Activated CD4-positive, CD25-positive, alpha-beta regulatory T cell treated with anti-CD3 and anti-CD28 coated beads, Interleukin-2, amount 50 U/mL, for 72 hours (primary cell): ENCODE results near the gene DNAI1.
"Not testable (repeated sequence)": the region's sequence is repeated elsewhere in the genome, so short reads cannot be mapped to it uniquely, and the experiment has no call there.

Experiments
- DNase-seq: peaks from one replicate; pipeline ENCODE4 v3.0.0; 2021

DNAI1 gene

DNA sequence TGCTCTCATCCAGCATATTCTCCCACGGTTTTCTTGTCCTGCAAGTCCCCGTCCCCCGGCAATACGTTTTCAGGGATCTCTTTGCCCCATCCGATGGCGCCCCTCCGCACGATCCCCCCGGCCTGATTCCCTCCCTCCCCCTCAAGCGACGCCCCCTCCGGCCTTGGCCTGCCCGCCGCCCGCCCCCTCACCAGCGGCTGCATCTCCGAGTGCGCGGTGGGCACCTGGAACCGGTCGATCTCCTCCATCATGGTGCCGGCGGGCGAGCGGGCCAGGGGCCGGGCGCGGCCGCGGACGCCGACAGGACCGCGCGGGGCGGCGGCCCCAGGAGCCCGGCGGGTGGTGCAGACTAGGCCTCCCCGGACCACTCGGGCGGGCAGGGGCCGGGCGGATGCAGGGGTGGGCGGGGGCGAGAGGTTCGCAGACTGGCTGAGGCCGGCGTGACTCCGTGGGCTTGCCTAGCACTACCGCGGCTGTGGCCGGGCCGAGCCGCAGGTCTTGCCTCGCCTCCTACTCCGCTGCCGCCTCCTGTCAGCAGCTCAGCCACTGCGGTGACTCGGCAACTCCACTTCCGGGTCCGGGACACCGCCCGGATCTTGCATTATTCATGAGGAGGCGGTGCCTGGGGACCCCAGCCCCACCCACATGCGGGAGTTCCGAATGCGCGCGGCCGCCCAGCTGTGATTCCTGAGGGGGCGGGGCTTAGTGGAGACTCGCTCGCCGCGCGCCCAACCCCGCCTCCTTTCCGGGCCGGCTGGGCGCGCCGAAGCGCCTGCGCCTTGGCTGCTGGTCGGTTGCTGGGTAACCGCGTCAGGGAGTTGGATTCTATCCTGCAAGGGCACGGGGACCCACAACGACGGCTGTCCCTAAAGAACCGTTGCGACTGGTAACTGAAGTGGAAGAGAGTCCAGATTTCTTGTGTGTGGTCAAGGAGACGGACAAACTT, at the start of gene DNAI1, which contains the start of gene FAM219A:
TSS of gene DNAI1 (plus strand) at position 793 of the 946 bp plus-strand sequence. CDS start 201 bp downstream, outside the sequence.
TSS of gene FAM219A (minus strand) at position 558 of the 946 bp plus-strand sequence. CDS start at position 251, 307 bp downstream.
- peak; percentile 99 for DNase-seq

DNA sequence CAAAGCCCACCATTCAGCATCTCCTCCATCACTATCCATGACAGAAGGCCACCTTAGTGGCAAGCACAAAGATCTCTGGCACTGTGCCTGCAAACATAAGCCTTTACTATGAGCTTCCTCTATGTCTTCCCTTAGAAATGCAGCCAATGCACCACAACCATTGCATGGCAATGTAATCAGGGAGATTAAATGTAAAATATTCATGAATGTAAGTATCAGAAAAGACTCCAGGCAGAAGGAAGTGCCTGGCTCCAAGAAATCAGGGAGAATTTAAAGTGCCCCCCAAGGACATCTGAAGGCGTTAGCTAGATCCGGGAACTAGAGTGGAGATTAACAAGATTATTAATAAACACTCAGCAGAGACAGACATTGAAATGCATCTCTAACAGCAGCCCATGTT, 49.5 kb upstream of the DNAI1 start:
- no peak for DNase-seq

DNA sequence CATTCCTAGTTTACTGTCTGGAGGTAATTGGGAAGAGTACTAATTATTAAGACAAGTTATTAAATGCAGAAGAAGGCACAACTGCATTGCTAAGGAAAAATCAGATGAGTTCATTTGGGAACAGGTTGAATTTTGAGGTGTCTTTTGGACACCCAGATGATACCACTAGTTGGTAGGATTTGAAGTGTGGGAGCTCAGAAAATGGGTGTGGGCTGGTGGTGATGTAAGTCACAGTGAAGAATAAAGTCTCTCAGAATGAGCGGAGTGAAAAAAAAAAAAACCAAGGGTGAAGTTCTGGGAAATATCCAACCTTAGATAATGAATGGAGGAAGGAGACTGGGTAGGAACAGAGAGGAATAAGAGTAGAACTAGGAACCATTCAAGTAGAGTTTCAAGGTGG, 46.3 kb upstream of the DNAI1 start:
- DNase-seq: no peak

DNA sequence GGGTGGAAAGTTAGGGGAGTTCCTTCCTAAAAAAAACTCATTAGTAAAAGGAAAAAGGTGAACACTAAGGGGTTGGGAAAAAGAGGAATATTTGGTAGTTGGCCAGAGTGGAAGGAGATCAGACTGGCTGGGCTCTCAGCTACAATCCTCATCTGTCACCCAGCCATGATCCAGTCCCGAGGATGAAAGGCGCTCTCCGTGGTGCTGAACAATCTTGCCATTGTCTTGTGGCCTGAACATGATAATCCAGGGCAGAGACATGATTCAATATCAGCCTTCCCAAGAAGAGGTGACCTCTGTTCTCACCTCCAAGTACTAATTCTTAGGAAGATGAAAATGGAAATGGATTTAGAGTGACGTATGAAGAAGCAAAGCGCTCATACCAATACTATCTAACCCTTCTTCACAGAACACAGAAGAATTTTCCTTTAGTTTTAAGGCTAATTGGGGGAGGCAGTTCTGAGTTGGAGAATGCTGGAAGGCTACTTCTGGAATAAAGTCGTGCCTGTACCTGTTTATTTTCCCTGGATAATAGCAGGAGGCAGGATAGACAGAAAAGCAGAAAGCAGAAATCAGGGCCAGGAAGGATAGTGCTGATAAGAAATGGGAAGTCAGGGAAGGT, 45.3 kb upstream of the DNAI1 start:
- DNase-seq: no peak

DNA sequence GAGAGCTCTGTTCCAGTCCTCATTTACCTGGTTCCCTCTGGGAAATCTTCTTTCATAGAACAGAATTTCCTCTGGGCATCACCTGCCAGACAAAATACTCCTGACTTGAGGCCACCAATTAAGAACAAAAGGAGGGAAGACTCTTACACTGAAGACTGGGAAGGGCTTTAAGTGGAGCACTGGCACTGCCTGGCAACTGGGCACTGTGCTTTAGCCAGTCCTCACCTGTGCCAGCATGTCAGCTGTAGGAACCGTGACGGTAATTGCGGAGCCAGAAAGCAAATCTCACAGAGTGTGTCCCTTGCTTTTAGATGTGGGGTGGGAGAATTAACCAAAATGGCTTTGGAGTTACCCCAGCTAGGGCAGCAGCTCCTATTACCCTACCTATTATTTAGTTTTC, 40.9 kb upstream of the DNAI1 start:
- DNase-seq: no peak

- no peak for DNase-seq
Measured at GRCh38 chr9:34419716-34420504, 38.7 kb upstream of the DNAI1 start.

GRCh38 chr9:34426347-34427074, 32.1 kb upstream of the DNAI1 start:
- no peak for DNase-seq

DNA sequence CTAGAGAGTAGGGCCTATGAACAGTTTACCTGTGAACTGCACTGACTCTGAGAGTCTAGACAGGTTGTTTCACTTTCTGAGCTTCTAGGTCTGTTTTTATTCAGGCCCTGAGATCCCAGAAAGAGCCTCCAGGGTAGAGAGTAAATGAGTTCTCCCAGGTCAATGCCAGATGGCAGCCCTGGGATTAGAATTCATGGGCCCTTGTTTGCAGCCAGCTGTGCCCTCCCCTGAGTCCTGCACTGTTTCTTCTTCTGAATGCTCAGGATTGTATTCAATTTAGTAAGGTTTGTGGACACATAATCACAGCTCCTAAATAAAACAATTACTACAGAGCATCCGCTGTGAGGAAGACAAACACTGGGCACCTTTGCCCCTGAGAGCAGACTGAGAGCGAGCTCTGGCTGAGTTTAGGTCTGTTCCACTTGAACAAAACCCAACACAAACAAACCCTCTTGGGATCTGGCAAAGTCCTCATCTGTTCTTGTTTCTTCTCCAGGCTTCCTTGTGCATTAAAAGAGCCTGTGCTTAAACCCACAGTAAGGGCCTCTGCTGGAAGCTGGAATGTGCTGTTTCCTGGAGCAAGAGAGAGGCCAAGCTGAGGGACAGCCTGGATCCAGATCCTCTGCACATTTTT, 30.2 kb upstream of the DNAI1 start:
- no peak for DNase-seq

- no peak for DNase-seq
Measured at GRCh38 chr9:34430843-34431437, 27.7 kb upstream of the DNAI1 start.

GRCh38 chr9:34431667-34432066, 26.9 kb upstream of the DNAI1 start:
- DNase-seq: no peak

- DNase-seq: peak; percentile 45
Measured at GRCh38 chr9:34437006-34437925, 21.3 kb upstream of the DNAI1 start.

- not testable (repeated sequence) for DNase-seq
Measured at GRCh38 chr9:34437926-34438307, 20.7 kb upstream of the DNAI1 start.

DNA sequence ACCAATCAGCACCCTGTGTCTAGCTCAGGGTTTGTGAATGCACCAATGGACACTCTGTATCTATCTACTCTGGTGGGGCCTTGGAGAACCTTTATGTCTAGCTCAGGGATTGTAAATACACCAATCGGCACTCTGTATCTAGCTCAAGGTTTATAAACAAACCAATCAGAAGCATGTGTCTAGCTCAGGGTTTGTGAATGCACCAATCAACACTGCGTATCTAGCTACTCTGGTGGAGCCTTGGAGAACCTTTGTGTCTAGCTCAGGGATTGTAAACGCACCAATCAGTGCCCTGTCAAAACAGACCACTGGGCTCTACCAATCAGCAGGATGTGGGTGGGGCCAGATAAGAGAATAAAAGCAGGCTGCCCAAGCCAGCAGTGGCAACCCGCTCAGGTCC, 20.1 kb upstream of the DNAI1 start:
- not testable (repeated sequence) for DNase-seq

- no peak for DNase-seq
Measured at GRCh38 chr9:34440017-34440416, 18.6 kb upstream of the DNAI1 start.

- no peak for DNase-seq
Measured at GRCh38 chr9:34442770-34443169, 15.8 kb upstream of the DNAI1 start.

GRCh38 chr9:34443533-34443932, 15.1 kb upstream of the DNAI1 start:
- DNase-seq: no peak

DNA sequence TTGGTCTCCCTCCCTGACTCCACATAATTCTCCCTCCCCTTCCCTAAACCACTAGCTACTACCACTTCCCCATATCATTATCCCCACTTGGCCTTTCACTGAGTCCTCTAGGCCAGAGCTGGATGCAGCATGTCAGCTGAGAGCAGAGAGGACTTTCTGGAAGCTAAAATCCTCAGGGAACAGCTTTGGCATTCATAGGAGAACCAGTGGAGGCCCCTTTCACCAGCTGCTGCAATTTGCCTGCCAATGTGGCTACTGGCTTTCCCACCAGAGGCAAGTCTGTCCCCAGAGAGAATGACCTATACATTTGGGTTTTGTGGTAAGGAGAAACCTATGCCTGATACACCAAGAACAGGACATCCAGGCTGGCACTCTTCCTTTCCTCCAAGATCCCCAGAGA, 14.6 kb upstream of the DNAI1 start:
- DNase-seq: no peak

DNA sequence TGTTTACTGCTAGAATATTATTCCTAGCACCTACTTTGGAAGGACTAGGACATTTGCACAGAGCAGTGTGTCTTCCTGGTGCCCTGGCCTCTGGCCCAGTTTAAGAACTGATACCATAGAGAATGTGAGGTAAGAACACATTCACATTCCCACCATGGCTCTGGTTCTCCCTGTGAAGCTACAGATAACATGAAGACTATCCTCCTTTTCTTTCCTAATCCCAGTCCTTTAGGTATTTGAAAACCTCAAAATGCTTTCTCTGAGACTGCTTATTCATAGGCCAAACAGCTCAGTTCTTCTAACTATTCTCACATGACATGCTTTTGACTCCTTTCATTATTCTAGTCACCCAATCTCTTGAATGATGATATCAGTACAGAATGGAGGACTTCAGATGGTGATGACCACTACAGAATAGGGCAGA, 12.1 kb upstream of the DNAI1 start:
- no peak for DNase-seq

- no peak for DNase-seq
Measured at GRCh38 chr9:34446951-34447350, 11.7 kb upstream of the DNAI1 start.

GRCh38 chr9:34450644-34451043, 8.0 kb upstream of the DNAI1 start:
- no peak for DNase-seq
